Lower leg skin (tissue), 4 donors: ENCODE data around the gene JPH3. TPM values are rescaled to one million over a fixed set of nuclear protein-coding genes. Genes with fewer than 3 reads are reported as not detected.

ENCODE experiments used
- DNase-seq, 2 donors: peaks; one replicate each; pipeline ENCODE4 v3.0.0-alpha.2; 2019; ENCODE audit warnings: low spot score in 2 of 2
- H3K4me3 ChIP-seq: fragments of 200-600 bp; sonication (generic); 2 replicates; pipeline ENCODE4 v1.5.1; 2017; ENCODE audit warnings: mild to moderate bottlenecking, low read depth; ENCODE audit not compliant: poor library complexity, severe bottlenecking
- CTCF ChIP-seq, 3 donors: fragments of 450-650 bp; IDR thresholded peaks; one replicate each; pipeline ENCODE4 v1.5.1; 2016; ENCODE audit warnings: antibody characterized with exemption in 3 of 3, mild to moderate bottlenecking in 3 of 3, moderate library complexity in 2 of 3
- POLR2A ChIP-seq, 2 donors: fragments of 450-650 bp; IDR thresholded peaks; one replicate each; pipeline ENCODE4 v1.6.1; 2016 to 2017; ENCODE audit warnings: antibody characterized with exemption in 2 of 2, mild to moderate bottlenecking in 1 of 2, moderate library complexity in 1 of 2
- WGBS, 2 donors: methylation state at CpG; one replicate each; pipeline ENCODE4 v1.1.5; 2018; 5-methylcytosine and 5-hydroxymethylcytosine counted together
- intact Hi-C: fragments of 100-400 bp; cut with DNase I; formaldehyde crosslinking; loops from one replicate; pipeline ENCODE4 v1.15.0; 2023; ENCODE audit warnings: low total_unique reads
- total RNA-seq, 4 donors: library from RNA; depleted of rRNA; stranded (reverse); fragments of >200 nt; gene quantifications; one replicate each; pipeline ENCODE4 v1.1.0, GENCODE V29; 2016

The JPH3 gene
- total RNA-seq, 4 donors from 2014 or later, result not detected

- WGBS, 2 donors, result 34 to 37% methylated on average over 12 to 21 of the region's 22 CpGs
- TF ChIP-seq CTCF (IDR thresholded peaks at IDR 0.05) (no peak), POLR2A (IDR thresholded peaks at IDR 0.05) (no peak)
- no peak overlapping the region for H3K4me3 ChIP-seq
- intact Hi-C loops, result no loop called here
- DNase-seq, result no peak
Observed at GRCh38 chr16:87604634-87605111, 2.4 kb downstream of the JPH3 start.

GRCh38 chr16:87607223-87607622 is 4.9 kb downstream of the JPH3 start:
- TF ChIP-seq CTCF (IDR thresholded peaks at IDR 0.05) (no peak), POLR2A (IDR thresholded peaks at IDR 0.05) (no peak)
- intact Hi-C loops, result no loop called here
- WGBS, 2 donors, result 73 to 82% methylated on average over 19 of the region's 19 CpGs
- DNase-seq, result no peak
- no peak overlapping the region for H3K4me3 ChIP-seq

GRCh38 chr16:87607871-87608270 is 5.6 kb downstream of the JPH3 start:
- intact Hi-C loops, result no loop called here
- no peak for DNase-seq
- TF ChIP-seq CTCF (IDR thresholded peaks at IDR 0.05), result no peak
- TF ChIP-seq POLR2A (IDR thresholded peaks at IDR 0.05), result no peak
- H3K4me3 ChIP-seq, result no peak overlapping the region
- WGBS, 2 donors, result 88 to 89% methylated on average over 13 of the region's 13 CpGs

- DNase-seq, result no peak
- no peak overlapping the region for H3K4me3 ChIP-seq
- 44 to 53% methylated on average over 20 of the region's 20 CpGs for WGBS, 2 donors
- TF ChIP-seq POLR2A (IDR thresholded peaks at IDR 0.05) (no peak), CTCF (IDR thresholded peaks at IDR 0.05) (no peak)
- intact Hi-C loops, result no loop called here
Observed at GRCh38 chr16:87608400-87608985, 6.2 kb downstream of the JPH3 start.

- 75 to 83% methylated on average over 9 of the region's 9 CpGs for WGBS, 2 donors
- intact Hi-C loops, result no loop called here
- no peak for DNase-seq
- no peak overlapping the region for H3K4me3 ChIP-seq
- TF ChIP-seq POLR2A (IDR thresholded peaks at IDR 0.05) (no peak), CTCF (IDR thresholded peaks at IDR 0.05) (no peak)
Observed at GRCh38 chr16:87610026-87610425, 7.7 kb downstream of the JPH3 start.

- TF ChIP-seq CTCF (IDR thresholded peaks at IDR 0.05) (no peak), POLR2A (IDR thresholded peaks at IDR 0.05) (no peak)
- WGBS, 2 donors, result 69 to 76% methylated on average over 6 of the region's 6 CpGs
- H3K4me3 ChIP-seq, result no peak overlapping the region
- intact Hi-C loops, result no loop called here
- DNase-seq, result no peak
Observed at GRCh38 chr16:87611456-87611855, 9.1 kb downstream of the JPH3 start.
